Measurements from ENCODE around the gene FIG4.
"Not testable (repeated sequence)": the region's sequence is repeated elsewhere in the genome, so short reads cannot be mapped to it uniquely, and the experiment has no call there.

- TF ChIP-seq BHLHE40 (IDR thresholded peaks at IDR 0.05; ENCODE audit: borderline replicate concordance); SUZ12 (IDR thresholded peaks at IDR 0.05); TARDBP (IDR thresholded peaks at IDR 0.05); SP1 (IDR thresholded peaks at IDR 0.05); FOXA1 (IDR thresholded peaks at IDR 0.05); ELF4 (IDR thresholded peaks at IDR 0.05); ARNT (IDR thresholded peaks at IDR 0.05); FOXM1 (IDR thresholded peaks at IDR 0.05; ENCODE audit: borderline replicate concordance); ZNF384 (IDR thresholded peaks at IDR 0.05): not testable (repeated sequence)
Observed at GRCh38 chr6:109855476-109856040, 164.5 kb downstream of the FIG4 start.
